Measurements from ENCODE around the gene CFAP221. TPM values are rescaled to one million over a fixed set of nuclear protein-coding genes. Genes with fewer than 3 reads are reported as not detected.

CFAP221 gene
- polyA plus RNA-seq, 4 donors = 18.6 to 36.9 (median 24.9) TPM

DNA sequence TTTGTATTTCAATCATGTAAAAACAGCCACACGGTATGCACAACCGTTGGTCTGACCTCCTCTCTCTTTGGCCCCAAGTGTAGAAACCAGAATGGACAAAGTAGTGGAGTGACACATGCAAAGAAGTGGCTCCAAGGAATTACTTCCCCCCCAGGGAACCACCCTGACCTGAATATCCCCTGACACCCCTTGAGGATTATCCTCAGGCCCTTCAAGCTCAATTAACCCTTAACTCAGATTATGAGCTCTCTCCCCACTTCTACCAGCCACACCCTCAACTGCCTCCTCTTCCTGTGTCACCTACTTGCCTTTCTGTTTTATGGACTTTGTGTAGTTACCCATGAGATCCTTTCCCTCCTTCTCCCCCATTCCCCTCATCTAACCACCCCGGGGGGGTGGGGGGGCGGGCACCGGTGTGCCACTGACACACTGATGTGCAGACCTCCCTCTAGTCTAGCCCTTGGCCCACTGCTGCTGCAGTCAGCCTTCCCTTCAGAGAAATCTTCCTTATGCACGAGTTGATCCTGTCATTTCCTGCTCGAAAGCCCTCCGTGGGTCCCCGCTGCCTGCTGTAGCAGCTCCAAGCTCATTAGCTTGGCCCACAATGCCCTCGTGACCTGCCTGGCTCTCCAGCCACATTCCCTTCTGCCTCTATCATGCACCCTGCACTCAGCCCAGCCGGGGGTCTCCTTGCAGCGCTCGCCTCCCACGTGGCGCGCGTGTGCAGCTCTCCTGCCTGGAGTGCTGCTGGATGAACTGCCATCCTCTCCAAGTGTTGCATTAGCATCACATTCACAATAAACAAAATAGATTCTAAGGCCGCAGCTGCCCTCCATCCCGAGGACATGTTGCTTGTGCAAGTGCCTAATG lies 94.7 kb downstream of the CFAP221 start:
- no peak for DNase-seq (ENCODE audit: low read depth in 4 of 4, low spot score in 2 of 4)

DNA sequence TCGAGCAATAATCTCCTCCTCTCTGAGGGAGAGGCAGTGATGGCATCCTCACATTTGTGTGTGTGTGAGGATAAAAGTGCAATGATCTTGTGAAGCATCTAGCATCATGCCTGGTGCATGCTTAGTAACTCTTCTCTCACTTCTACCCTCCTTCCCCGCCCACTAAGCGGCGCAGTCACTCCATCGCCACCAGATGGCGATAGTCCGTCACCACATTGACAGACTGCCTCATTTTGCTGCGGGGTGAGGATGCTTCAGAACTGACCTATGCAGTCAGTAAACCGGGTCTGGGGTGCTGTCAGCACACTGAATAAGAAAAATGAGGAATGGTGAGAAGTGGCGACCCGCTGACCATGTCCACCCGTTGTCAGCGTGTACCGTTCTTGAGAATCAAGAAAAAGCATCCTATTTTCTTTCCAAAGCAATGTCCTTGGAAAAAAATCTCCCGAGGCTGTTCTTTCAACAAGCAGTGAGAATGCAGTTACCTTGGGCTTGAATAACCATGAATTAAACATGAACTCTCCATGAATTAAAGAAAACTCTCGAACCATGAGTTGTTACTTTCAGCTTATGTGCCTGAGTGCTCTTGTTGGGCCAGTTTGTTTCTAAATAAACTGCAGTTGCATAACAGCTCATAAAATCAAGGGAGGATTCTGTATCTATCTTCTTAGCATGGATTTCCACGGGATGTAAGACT lies 97.5 kb downstream of the CFAP221 start:
- DNase-seq (ENCODE audit: low read depth in 4 of 4, low spot score in 2 of 4) = peak; percentile 39 to 78 (median 54)

DNA sequence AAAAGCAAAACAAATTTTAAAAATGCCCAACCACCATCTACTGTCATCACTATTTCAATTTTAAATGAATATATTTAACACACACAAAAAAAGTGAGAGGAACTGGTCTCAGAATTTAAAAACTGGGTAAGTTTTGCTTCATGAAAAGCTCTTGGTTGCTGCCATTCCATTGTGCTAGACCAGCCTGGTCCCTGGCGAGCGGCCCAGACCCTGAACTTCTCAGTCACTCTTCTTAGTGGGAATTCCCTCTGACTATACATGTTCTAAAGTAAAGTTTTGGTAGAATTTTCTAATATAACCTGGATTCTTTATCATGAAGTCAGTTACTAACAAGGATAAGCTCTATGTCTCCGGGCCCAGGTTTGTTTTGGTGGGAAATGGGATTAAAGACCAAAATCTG lies 99.9 kb downstream of the CFAP221 start:
- no peak for DNase-seq (ENCODE audit: low read depth in 4 of 4, low spot score in 2 of 4)

DNA sequence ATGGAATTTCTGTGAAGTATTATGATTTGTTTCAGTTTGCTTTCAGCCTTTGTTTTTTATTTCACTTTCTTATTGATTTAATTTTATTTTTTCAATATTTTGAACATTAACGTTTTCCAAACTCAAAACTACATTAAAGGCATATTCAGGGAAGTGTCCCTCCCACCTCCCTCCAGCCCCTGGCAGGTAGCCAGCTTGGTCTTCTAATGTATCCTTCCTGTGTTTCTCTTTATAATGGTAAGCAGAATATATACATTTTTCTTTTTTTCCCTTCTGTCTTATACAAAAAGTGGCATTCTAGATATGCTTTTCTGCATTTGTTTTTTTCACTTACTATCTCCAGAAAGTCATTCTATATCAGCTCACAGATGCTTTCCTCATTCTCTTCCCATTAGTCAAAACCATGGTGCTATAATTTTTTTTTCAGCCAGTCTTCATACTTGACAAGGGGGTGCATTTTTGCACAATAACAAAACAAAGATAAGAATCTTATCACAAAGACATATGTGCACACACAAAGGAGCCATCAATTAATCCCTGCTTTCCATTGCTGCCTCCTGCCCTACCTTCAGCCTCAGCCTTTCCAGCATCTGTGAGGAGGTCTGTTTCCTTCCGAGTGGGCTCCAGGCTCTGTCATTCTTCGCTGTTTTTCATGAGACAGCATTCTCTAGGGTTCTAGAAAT lies 101.1 kb downstream of the CFAP221 start:
- DNase-seq (ENCODE audit: low read depth in 4 of 4, low spot score in 2 of 4) = no peak

DNA sequence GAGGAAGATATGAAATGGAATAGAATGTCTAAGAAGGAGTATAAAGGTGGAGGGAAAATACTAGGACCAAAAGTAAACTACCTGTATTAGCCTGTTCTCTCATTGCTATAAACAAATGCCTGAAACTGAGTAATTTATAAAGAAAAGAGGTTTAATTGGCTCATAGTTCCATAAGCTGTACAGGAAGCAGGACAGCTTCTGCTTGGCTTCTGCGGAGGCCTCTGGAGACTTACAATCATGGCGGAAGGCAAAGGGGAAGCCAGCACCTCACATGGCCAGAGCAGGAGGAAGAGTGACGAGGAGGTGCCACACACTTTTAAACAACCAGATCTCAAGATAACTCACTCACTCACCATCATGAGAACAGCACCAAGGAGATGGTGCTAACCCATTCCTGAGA lies 101.9 kb downstream of the CFAP221 start:
- DNase-seq (ENCODE audit: low read depth in 4 of 4, low spot score in 2 of 4) = no peak

DNA sequence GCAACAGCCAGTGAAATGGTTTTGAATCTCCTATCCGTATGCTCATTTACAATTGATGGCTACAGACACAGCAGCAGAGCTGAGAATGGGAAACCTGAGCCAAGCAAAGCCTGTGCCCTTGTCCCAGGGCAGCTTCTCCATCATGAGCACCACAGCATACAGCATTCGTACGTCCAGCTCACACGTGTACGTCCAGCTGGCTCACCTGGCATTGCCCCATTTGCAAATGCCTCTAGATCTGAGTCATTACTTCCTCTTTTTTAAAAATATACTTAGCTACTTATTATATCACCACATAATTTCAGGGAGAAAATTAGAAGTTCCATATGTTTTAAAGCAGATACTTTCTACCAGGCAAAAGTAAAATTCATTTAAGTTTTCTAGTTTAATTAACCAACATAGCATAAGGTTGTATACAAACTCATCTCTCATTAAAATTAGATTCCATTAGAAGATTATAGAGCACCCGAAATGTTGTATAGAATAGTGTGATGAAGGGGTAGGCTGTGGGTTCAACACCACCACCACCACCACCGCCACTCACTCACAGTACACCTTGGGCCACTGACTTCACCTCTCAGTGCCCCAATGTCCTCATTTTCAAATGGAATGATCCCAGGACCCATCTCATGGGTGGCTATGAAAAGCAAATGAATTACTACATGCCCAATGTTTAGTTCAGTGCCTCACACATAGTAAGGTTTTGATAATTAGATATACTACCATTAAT lies 103.4 kb downstream of the CFAP221 start:
- no peak for DNase-seq (ENCODE audit: low read depth in 4 of 4, low spot score in 2 of 4)

DNA sequence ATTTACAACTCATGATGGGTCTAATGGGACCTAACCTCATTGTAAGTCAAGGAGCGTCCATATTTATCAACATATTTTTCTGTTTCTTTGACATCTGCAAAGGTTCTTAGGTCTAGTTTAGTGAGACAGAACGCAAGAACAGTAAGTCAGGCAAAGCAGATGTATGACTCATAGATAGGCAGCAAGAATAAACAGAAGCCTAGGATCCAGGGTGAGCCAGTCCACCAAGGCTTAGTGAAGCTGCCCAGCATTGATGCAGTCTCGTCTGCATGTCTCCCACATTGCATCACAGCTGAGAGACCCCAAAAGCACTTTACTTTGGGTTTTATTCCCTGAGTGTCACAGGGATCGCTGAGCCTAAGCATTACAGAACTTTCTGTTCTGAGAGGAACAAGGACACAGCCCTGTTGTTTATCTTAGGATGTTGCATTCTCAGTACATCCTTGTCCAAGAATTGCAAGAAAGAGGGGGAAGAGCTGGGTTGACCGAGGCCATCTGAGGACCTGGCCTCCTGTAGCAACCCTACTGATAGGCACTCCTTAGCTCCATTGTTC lies 105.2 kb downstream of the CFAP221 start:
- DNase-seq (ENCODE audit: low read depth in 4 of 4, low spot score in 2 of 4) = no peak

DNA sequence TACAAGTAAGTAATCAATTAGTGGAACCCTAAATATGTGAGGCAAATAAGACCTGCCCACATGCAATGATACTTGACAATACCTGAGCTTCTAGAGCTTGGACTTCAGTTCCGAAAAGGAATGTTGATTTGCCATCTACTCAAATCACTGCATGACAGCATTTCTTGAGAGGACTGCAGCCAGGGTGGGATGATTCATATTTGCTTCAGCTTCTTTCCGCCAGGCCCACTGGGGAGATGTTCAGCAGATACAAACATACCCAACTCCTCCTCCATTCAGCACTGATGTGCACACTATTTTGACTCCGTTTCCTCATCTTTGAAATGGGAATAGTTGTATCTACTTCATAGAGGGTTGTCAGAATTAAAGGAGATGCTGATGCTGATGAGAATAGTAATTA lies 106.0 kb downstream of the CFAP221 start:
- no peak for DNase-seq (ENCODE audit: low read depth in 4 of 4, low spot score in 2 of 4)

DNA sequence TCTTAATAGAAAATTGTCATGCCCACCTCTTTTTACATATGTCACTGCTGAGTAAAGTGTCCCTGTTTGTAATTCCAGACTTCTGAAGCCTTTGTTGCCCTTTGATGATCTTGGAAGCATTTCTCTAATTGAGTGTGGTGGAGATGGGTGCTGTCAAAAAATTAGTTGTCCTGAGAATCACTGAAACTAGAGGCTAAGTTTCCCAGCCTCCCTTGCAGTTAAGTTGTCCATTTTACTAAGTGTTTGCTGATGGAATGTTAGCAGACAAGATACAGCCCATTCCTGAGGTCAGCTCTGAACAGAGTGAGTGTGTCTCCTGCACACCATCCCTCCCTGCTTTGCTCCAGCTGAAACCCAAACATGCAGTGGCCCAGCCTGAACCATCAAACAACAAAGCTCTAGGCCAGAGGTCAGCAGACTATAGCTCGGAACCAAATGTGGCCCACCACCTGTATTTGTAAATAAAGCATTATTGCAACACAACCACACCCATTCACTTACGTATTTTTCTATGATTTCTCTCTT lies 106.7 kb downstream of the CFAP221 start:
- no peak for DNase-seq (ENCODE audit: low read depth in 4 of 4, low spot score in 2 of 4)

DNA sequence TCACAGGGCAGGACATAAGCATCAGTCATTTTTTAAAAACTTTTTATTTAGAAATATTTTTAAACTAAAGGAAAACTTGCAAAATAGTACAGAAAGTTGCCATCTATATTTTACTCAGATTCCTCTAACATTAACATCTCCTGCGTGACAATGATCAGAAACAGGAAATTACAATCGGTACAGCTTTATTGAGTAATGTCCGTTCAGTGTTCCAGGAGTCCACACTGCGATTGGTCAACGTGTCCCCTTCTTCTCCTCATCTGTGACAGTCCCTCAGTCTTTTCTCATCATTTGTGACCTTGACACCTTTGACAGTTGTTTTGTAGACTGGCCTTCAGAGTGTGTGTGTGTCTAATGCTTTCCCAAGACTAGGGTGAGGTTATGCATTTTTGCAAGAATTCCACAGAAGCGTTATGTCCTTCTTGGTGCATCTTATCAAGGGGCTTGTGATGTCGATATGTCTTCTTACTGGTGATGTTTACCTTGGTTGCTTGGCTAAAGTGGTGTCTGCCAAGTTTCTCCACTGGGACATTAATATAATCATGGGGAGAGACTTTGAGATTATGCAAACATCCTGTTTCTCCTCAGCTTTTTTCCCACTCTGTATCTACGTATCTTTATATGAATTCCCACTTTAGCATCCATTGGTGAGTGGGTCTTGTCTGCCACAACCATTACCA lies 113.4 kb downstream of the CFAP221 start:
- no peak for DNase-seq (ENCODE audit: low read depth in 4 of 4, low spot score in 2 of 4)

DNA sequence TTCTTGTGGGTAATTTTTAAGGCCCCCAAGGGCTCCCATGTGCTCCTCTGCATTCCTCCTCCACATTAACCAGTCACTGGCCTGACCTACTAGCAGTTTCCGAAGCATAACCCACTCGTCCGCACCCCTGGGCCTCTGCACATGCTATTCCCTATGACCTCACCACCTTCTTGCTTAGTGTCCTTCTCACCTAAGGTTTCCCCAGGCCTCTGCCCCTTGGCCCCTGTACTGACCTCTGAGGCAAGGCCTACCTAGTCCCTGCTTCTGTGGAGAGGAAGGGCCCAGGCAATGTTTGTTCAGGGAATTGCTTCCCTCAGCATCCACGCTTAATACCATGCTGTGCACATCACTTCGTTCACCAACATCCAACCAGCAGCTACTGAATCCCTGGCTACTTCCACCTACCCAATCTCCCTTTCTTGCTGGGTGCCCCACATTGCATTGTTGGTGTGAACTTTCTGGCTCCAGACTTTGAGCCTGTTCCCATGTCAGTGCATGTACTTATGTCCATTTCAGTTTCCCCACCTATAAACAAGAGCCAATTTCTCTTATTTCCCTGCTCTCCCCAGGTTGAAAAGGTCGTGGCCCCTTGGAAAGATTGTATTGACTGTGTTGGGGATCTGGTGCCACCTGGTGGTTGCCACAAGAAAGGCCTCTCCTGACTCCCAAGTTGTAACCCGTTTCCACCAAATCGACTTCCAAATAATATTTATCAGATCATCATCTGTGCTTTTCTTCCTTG lies 115.5 kb downstream of the CFAP221 start:
- DNase-seq (ENCODE audit: low read depth in 4 of 4, low spot score in 2 of 4) = no peak

DNA sequence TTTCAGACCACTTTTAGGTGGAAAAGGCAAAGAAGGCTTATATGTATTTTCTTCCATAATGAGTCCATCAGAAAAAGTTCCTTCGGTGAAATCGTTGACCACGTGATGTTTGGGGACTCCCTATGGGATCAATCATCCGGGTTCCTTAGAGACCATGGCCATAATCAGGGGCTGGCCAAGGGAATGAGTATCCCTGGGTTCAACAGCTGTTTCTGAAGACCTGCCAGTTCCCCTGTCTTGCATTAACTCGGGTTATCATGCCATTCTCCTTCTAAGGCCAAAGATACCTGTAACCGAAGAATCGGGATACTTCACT lies 116.1 kb downstream of the CFAP221 start:
- no peak for DNase-seq (ENCODE audit: low read depth in 4 of 4, low spot score in 2 of 4)

DNA sequence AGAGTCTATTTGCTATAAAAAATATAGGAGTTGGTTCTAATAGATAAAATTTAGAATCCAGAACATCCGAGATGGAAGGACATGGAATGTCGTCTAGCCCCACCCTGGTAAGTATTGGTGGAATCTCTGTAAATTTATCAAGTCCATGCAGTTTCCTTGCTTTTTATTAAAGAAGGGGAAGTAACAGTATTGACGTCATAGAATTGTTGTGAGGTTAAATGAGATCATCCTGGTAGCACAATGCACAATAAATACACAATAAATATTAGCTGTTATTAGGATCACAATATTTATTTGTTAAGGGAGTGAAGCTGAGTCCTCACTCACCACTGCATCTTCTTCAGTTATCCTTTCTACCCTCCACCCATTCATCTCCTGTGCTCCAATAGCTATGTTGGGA lies 118.0 kb downstream of the CFAP221 start:
- DNase-seq (ENCODE audit: low read depth in 4 of 4, low spot score in 2 of 4) = no peak

DNA sequence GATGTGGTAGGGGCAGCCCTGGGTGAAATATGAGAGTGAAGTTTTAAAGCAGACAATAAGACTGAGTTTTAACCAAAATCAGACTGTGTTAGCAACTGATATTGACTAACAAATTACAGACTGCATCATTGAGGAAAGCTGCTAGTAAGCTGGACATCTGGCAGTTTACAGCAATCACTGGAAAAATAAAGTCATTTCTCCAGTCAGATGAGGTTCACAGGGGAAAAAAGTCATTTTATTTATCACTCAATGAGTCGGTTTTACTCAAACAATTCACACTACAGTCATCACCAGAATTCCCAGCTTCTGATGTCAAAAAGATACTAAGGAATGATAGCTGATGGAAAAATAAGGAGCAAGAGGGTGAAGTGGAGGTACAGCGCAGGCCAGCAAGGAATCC lies 124.3 kb downstream of the CFAP221 start:
- DNase-seq (ENCODE audit: low read depth in 4 of 4, low spot score in 2 of 4) = no peak

DNA sequence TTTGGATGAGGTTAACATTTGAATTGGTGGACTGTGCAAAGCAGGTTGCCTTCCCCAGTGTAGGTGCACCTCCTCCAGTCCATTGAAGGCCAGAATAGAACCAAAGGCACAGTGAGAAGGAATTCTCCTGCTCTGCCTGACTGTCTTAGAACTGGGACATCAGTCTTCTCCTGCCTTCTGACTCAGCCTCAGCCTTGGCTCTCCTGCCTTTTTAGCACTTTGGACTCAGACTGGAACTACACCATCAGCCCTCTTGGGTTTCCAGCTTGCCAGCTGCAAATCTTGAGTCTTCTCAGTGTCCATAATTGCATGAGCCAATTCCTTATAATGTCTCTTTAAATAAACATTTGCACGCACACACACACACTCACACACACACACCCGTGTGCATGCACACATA lies 126.8 kb downstream of the CFAP221 start:
- DNase-seq (ENCODE audit: low read depth in 4 of 4, low spot score in 2 of 4) = no peak

DNA sequence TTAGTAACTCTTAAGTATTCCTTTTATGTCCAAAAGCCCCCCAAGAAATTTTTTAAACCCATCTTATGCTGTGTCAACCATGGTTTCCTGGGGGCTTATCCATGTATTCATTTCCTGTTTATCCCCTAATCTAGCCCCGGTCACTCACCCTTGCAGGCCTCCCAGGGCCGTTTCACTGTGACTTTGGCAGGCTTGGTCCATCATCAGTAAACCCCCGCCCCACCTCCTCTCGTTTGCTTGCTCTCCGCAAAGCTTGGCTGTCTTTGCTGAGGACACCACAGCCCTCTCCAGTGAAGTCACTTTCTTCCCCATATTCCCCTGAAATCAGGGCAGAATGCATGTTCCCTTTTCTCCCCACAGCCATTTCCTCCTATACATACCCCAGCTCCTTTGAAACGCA lies 127.5 kb downstream of the CFAP221 start:
- DNase-seq (ENCODE audit: low read depth in 4 of 4, low spot score in 2 of 4) = no peak

DNA sequence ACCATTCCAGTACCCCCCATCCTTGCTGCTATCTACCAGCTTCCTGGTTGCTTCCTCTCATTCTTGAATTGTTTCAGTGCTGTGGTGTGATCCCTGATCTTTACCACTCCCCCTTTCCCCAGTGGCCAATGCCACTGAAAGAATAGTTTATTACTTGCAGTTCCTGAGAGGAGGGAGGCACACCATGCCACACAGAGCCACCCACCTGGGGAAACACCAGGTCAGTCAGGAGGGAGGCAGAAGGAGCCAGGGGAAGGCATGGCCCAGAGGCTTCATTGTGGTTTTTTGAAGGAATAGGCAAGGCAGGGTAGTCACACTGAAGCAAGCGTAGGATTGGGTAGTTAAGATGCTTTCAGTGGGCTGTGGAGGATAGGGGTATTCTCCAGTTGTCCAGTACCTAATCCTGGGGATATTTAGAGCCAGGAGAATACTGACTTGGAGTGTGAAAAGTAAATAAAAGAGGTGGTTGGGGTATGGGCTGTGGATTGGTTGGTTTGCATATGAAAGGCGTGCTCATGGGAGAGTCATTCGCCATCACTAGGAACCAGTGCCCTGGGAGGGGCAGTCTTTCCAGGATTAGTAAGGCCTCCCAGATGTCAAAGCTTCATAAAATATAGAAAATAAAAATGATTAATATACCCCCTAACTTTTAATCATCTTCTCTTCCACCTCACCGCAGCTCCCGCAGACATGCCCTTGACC lies 128.1 kb downstream of the CFAP221 start:
- DNase-seq (ENCODE audit: low read depth in 4 of 4, low spot score in 2 of 4) = no peak

DNA sequence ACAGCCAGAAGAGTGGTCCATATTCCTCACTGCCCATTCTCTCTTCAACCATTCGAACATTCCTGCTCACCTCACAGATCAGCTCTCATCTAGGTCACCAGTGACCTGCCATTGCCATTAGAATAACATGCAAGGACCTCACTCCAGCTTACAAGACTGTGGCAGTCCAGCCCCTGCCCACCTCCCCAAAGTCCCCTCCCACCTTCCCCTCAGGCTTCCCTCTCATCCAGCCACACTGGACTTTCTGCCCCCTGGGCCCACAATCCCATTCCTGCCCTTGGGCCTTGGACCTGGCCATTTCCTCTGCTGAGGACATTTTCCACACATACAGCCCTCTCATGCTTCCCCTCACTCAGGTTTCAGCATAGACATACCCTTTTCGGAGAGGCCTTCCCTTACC lies 129.5 kb downstream of the CFAP221 start:
- no peak for DNase-seq (ENCODE audit: low read depth in 4 of 4, low spot score in 2 of 4)
